GM13977 (cell line): ENCODE results near the gene PACC1.

ENCODE experiments used
- DNase-seq: peaks from one replicate; pipeline ENCODE4 v3.0.0; 2012; ENCODE audit warnings: low spot score
- CTCF ChIP-seq: IDR thresholded peaks from 2 replicates; pipeline ENCODE4 v1.5.1; 2012; ENCODE audit warnings: mild to moderate bottlenecking, control low read depth; ENCODE audit not compliant: insufficient read depth; ENCODE audit errors: extremely low read depth, missing control alignments
- in situ Hi-C: fragments of 300-500 bp; cut with MboI; formaldehyde crosslinking; loops from one replicate; pipeline ENCODE4 v1.12.0; 2022; ENCODE audit warnings: low sequenced_read_pairs, low pct_unique_long_range_greater_than_20kb, mixed read lengths, inconsistent platforms; ENCODE audit not compliant: unreplicated experiment

Gene PACC1

DNA sequence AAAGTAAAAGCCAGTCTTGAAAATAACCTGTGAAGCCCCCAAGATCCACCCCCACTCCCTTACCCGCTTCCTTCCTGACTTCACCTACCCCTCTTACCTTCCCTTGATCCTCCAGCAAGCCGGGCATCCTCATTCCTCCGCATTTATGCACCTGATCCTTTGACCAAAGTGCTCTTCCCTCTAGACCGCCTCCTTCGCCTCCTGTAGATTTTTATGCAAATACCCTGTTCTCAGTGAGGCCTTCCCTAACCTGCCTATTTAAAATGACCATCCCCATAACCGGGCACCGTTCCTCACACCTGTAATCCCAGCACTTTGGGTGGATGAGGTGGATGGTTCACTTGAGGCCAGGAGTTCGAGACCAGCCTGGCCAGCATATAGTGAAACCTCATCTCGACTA, 17.0 kb upstream of the PACC1 start:
- TF ChIP-seq CTCF: no peak
- in situ Hi-C loops: no loop called here
- no peak for DNase-seq

GRCh38 chr1:212430955-212431394, 16.3 kb upstream of the PACC1 start:
- in situ Hi-C loops: no loop called here
- TF ChIP-seq CTCF: no peak

DNA sequence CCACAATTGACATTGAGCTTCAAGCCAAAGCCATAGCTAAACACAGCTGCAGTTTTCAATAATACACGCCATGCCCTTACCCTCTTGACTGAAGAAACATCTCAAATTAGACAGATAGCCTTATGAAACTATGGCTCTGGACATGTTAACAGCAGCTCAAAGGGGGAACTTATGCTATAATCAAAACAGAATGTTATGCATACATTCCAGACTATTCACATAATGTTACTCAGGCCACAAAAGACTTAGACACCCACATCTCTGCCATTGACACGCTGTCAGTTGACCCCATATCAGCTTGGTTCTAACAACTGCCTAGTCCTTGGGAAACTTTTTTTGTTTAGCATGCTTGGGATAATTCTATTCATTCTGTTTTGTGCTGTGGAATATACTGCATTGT, 15.7 kb upstream of the PACC1 start:
- in situ Hi-C loops: no loop called here
- no peak for DNase-seq
- no peak for TF ChIP-seq CTCF

More at GRCh38 chr1:212430955-212431394, 16.3 kb upstream of the PACC1 start:
- no peak for DNase-seq

DNA sequence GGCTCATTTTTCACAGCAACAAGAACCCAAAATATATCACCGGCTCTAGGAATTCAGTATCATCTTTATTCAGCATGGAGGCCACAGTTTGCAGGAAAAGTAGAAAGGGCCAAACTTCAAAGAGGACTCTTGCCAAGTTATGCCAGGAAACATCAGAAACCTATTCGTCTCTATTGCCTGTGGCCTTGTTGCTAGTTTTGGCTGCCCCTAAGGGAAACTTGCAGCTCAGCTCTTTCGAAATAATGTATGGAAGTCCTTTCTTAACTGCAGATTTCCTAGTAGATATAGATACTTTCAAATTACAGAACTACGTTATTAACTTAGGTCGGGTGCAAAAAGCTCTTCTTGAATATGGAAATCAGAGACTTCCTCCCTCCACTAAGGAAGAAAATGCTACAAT, 13.8 kb upstream of the PACC1 start:
- in situ Hi-C loops: no loop called here
- TF ChIP-seq CTCF: no peak
- DNase-seq: no peak

GRCh38 chr1:212423879-212424278, 9.2 kb upstream of the PACC1 start:
- DNase-seq: no peak
- TF ChIP-seq CTCF: no peak
- in situ Hi-C loops: no loop called here

DNA sequence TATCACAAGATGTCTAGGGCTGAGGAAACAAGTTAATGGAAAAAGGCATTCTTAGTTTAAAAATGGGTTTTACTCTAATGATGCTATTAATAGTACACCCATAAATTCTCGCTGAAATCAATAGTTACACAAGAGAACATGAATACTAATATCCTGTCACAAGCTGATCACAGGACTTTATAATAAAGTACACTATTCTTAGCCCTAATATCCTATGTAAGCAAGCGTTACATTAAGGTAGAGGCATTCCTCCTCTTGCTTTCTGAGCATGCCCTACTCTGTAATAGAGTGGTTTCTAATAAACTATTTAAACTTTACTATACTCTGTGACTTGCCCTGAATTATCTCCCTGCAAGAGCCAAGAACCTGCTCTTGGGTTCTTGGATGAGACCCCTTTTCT, 6.5 kb upstream of the PACC1 start:
- no peak for TF ChIP-seq CTCF
- in situ Hi-C loops: no loop called here
- DNase-seq: no peak
